ENCODE measurements around the gene EYA2.
A peak's percentile ranks its signal among the peaks of the same experiment; 100 is the strongest.

The EYA2 gene

DNA sequence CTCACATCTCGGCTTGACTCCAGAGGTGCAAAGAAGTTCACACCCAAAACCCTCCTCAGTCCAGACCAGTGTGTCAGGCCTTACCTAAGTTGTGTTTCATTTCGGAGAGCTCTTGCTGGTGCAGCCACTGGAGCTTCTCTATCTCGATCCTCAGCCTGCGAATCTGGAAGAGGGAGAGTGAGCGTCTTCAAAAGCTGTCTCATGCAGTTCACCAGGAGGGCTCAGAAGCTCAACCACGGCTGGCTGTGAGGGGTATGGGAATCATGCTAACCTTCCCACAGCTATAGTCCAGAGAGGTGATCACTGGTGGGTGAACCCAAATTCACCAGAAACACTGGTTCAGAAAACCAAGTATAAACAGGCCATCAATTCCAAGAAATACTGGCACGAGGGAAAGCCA lies 332.5 kb downstream of the EYA2 start:
- no peak for DNase-seq (ENCODE audit: low spot score)

DNA sequence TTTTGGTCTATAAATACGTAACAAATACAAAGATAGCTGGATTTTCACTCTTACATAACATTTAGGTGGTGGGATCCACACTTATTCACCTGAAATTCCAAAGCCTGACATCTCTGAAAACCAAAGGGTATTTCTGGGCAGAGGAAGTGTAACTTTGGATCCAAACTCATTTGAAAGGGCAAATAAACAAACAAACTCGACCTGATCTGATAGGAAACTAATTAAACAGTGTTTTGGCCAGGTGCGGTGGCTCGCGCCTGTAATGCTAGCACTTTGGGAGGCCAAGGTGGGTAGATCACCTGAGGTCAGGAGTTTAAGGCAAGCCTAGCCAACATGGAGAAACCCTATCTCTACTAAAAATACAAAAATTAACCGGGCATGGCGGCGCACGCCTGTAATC lies 332.9 kb downstream of the EYA2 start:
- no peak for DNase-seq (ENCODE audit: low spot score)

DNA sequence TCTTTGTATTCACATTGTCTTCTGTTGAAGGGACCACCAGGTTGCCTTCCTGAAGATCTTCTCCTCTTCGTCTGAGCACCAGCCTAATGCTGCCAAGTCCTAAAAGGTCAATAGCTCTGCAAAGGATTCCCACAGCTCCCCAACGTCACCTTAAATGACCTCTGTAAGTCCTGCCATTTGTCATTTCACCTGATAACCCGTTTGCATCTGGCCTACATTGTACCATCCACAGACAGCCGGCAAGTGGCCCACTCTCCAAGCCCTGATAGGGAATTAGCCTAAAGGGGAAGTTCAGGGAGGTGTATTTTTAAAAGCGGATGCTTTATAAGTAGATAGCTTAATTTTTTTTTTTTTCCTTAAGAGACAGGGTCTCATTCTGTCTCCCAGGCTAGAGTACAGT lies 334.0 kb downstream of the EYA2 start:
- DNase-seq (ENCODE audit: low spot score): no peak

- no peak for DNase-seq (ENCODE audit: low spot score)
These were observed 336.2 kb downstream of the EYA2 start for GRCh38 chr20:47230811-47231256.

GRCh38 chr20:47231382-47232039 lies 336.9 kb downstream of the EYA2 start:
- DNase-seq (ENCODE audit: low spot score): no peak

DNA sequence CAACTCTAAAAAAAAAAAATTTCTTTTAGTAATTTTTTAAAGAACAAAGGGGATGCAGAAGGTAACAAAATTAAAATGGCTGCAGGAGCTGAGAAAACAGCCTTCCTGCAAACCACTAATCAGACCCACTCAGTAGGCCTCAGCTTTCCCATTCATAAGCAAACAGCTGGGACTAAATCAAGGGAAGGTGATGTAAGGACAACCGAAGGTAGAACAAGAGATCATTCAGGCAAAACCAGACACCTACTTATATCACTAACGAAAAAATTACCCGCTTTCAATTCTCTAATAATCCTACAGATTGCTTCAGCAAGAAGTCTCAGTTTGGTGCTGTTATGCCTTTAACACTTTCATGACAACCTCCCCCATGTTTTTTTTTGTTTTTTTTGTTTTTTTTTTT lies 337.9 kb downstream of the EYA2 start:
- DNase-seq (ENCODE audit: low spot score): no peak

DNA sequence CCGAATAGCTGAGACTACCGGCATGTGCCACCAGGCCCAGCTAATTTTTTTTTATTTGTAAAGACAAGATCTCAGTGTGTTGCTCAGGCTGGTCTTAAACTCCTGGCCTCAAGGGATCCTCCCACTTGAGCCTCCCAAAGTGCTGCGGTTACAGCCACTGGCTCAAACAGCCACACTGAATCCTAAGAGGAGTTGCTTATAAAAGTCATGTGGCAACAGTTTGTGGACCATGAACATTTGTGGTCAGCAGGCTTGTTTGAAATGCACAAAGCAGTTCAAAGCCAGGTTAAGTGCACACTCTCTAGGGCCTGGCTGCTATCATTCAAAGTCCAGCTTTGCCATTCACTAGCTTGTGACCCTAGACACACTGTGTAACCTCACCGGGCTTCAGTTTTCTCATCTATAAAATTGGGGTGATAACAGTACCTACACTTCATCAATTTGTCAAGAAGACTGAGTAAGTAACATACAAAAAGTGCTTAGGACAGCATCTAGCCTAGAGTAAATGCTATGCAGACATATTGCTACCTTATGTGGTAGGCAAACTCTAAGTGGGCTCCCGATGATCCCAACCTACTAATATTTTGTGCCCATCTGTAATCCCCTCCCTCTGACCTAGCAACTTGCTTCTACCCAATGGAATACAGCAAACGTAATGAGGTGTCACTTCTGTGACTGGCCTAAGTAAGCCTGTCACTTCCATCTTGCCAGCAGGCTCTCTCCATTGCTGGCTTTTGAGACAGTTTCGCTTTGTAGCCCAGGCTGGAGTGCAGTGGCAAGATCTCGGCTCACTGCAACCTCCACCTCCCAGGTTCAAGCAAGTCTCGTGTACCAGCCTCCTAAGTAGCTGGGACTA lies 338.9 kb downstream of the EYA2 start:
- peak; percentile 11 for DNase-seq (ENCODE audit: low spot score)

DNA sequence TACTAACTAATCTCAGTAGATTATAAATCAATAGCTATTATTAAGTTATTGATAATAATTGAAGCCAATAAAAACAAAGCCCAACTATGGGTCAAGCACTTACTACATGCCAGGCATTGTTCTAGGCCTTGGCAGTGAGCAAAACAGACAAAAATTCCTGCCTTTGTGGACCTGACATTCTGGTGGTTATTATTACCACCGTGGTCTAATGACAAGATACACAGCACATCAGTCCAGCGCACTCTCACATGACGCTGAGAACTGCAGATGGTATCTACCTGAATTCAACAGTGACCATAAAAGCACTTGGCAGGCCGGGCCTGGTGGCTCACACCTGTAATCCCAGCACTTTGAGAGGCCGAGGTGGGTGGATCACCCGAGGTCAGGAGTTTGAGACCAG lies 340.5 kb downstream of the EYA2 start:
- no peak for DNase-seq (ENCODE audit: low spot score)

DNA sequence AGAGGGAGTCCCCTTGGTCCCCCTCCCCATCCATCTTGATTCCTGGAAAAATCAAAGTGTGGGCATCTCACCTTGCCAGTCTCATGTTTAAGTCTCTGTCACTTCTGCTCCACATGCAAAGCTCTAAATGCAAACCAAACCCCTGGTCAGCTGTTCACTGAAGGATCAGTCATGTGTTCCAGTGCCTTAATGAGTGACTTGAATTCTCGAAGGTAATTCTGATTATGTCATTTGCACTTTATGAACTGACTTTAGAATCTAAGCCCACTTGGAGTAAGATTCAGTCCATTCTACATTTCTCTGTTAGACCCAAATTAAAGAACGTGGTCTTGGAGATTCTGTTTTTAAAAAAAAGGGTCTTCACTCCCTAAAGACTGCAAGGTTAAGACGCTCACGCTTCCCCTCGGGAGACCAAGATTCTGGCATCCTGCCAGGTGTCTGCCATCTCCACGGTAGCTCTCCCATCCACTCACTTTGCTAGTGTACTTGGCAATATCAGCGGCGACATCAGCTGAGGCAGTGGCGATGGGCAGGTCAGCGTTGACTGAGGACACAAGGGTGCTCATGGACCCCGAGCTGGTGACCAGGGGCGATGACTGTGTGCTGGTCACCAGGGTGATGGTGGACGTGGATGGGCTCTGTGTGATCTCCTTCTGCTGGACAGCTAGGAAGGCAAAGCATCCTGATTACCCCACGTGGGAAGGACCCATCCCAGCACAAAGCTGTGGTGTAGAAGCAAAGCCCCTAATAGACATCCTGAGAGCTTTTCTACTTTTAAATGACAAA lies 341.4 kb downstream of the EYA2 start:
- no peak for DNase-seq (ENCODE audit: low spot score)

- DNase-seq (ENCODE audit: low spot score): no peak
These were observed 341.9 kb downstream of the EYA2 start for GRCh38 chr20:47236639-47236900.

DNA sequence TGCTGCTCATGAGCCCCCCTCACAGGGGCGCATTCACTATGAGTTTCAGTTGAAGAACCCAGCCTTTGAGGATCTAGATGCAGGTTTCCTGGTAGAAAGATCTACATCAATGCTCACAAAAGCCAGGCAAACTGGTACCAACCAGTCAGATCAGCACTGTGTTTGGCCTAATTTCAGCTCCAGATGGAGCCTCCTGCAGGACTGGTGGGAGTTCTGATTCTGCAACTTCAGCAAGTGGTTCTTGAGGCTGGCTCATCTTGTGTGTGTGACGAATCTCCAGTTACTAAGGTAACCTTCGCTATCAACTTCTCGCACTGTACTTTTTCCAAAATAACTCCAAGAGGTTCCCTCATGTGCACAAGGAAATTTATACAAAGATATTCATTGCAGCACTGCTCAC lies 343.1 kb downstream of the EYA2 start:
- DNase-seq (ENCODE audit: low spot score): no peak

All from AG08395 (cell line).